Activated CD4-positive, alpha-beta T cell treated with anti-CD3 and anti-CD28 coated beads, Interleukin-2, amount 10 ng/mL, durations not matched to agents 7 days and 5 days (primary cell): ENCODE data around the gene HNF1B. TPM values are rescaled to one million over a fixed set of nuclear protein-coding genes. Genes with fewer than 3 reads are reported as not detected.

Experiments used
- CTCF ChIA-PET: fragments of 350-600 bp; sonication (Branson Sonifier 250); formaldehyde crosslinking; loops from one replicate; lab custom pipeline; 2021; ENCODE audit warnings: antibody characterized with exemption; lab: Charles Lee
- POLR2A ChIA-PET: fragments of 350-600 bp; sonication (Branson Sonifier 250); formaldehyde crosslinking; loops from one replicate; lab custom pipeline; 2021; ENCODE audit warnings: antibody characterized with exemption; lab: Charles Lee
- DNase-seq: peaks from one replicate; pipeline ENCODE4 v3.0.0-alpha.2; 2020
- H3K27ac Mint-ChIP-seq: one replicate; pipeline ENCODE4 v1.8.0; 2021; ENCODE audit warnings: mild to moderate bottlenecking, moderate library complexity, mixed read lengths
- H3K27me3 Mint-ChIP-seq: one replicate; pipeline ENCODE4 v1.8.0; 2021; ENCODE audit warnings: mixed read lengths
- H3K36me3 Mint-ChIP-seq: one replicate; pipeline ENCODE4 v1.8.0; 2021; ENCODE audit warnings: low read depth, mixed read lengths
- H3K4me1 Mint-ChIP-seq: one replicate; pipeline ENCODE4 v1.8.0; 2021; ENCODE audit warnings: mixed read lengths
- H3K4me3 Mint-ChIP-seq: one replicate; pipeline ENCODE4 v1.8.0; 2021; ENCODE audit warnings: mild to moderate bottlenecking, moderate library complexity, mixed read lengths
- H3K9me3 Mint-ChIP-seq: one replicate; pipeline ENCODE4 v1.8.0; 2021; ENCODE audit warnings: mixed read lengths
- total RNA-seq, 2 experiments: library from RNA; stranded (reverse); gene quantifications; one replicate each; pipeline ENCODE4 v1.2.3, GENCODE V29; 2021

The HNF1B gene
- total RNA-seq, 2 experiments from 2014 or later, result 0.08 TPM; not detected in 1

GRCh38 chr17:37667039-37667438 is 77.8 kb downstream of the HNF1B start:
- H3K4me3 Mint-ChIP-seq, result no peak overlapping the region
- POLR2A ChIA-PET, result no interaction called here
- H3K36me3 Mint-ChIP-seq, result no peaks in the 10 kb centered on the region
- no peaks in the 10 kb centered on the region for H3K9me3 Mint-ChIP-seq
- H3K27ac Mint-ChIP-seq, result no peak overlapping the region
- CTCF ChIA-PET, result no interaction called here
- no peaks in the 10 kb centered on the region for H3K4me1 Mint-ChIP-seq
- peaks cover 3% of the 10 kb centered on the region for H3K27me3 Mint-ChIP-seq
- DNase-seq, result no peak

- DNase-seq, result no peak
- H3K4me1 Mint-ChIP-seq, result no peaks in the 10 kb centered on the region
- ChIA-PET CTCF (no interaction called here), POLR2A (no interaction called here)
- H3K27me3 Mint-ChIP-seq, result peaks cover 11% of the 10 kb centered on the region
- no peaks in the 10 kb centered on the region for H3K36me3 Mint-ChIP-seq
- no peaks in the 10 kb centered on the region for H3K9me3 Mint-ChIP-seq
- no peak overlapping the region for H3K4me3 Mint-ChIP-seq
- no peak overlapping the region for H3K27ac Mint-ChIP-seq
Measured at GRCh38 chr17:37664214-37664613, 80.6 kb downstream of the HNF1B start.

- Mint-ChIP-seq H3K27ac (no peak overlapping the region), H3K9me3 (no peaks in the 10 kb centered on the region), H3K27me3 (peaks cover 11% of the 10 kb centered on the region), H3K4me1 (no peaks in the 10 kb centered on the region), H3K36me3 (no peaks in the 10 kb centered on the region), H3K4me3 (no peak overlapping the region)
- no peak for DNase-seq
- CTCF ChIA-PET, result no interaction called here
- POLR2A ChIA-PET, result no interaction called here
Measured at GRCh38 chr17:37662353-37662752, 82.5 kb downstream of the HNF1B start.

GRCh38 chr17:37661400-37662014 is 83.4 kb downstream of the HNF1B start:
- no peaks in the 10 kb centered on the region for H3K9me3 Mint-ChIP-seq
- peaks cover 11% of the 10 kb centered on the region for H3K27me3 Mint-ChIP-seq
- no peaks in the 10 kb centered on the region for H3K36me3 Mint-ChIP-seq
- no peak overlapping the region for H3K27ac Mint-ChIP-seq
- no peak overlapping the region for H3K4me3 Mint-ChIP-seq
- POLR2A ChIA-PET, result no interaction called here
- CTCF ChIA-PET, result interaction anchor here (0.6 to 1.3 kb wide), 2 partner anchors 10 to 83 kb away, joined by 3 to 4 read pairs; no protein-coding TSS in a partner anchor
- H3K4me1 Mint-ChIP-seq, result no peaks in the 10 kb centered on the region
- no peak for DNase-seq

- no peak overlapping the region for H3K4me3 Mint-ChIP-seq
- CTCF ChIA-PET, result interaction anchor here (0.9 kb wide), 1 partner anchor 12 kb away, joined by 3 read pairs; no protein-coding TSS in a partner anchor
- H3K9me3 Mint-ChIP-seq, result no peaks in the 10 kb centered on the region
- peaks cover 12% of the 10 kb centered on the region for H3K27me3 Mint-ChIP-seq
- no peaks in the 10 kb centered on the region for H3K36me3 Mint-ChIP-seq
- POLR2A ChIA-PET, result no interaction called here
- DNase-seq, result no peak
- H3K27ac Mint-ChIP-seq, result no peak overlapping the region
- H3K4me1 Mint-ChIP-seq, result no peaks in the 10 kb centered on the region
Measured at GRCh38 chr17:37659925-37660324, 84.9 kb downstream of the HNF1B start.

GRCh38 chr17:37657202-37657601 is 87.7 kb downstream of the HNF1B start:
- CTCF ChIA-PET, result interaction anchor here (1.3 kb wide), 1 partner anchor 9 kb away, joined by 4 read pairs; no protein-coding TSS in a partner anchor
- H3K9me3 Mint-ChIP-seq, result no peaks in the 10 kb centered on the region
- no peaks in the 10 kb centered on the region for H3K36me3 Mint-ChIP-seq
- H3K27ac Mint-ChIP-seq, result no peak overlapping the region
- no peak overlapping the region for H3K4me3 Mint-ChIP-seq
- H3K27me3 Mint-ChIP-seq, result peaks cover 26% of the 10 kb centered on the region
- peaks cover 3% of the 10 kb centered on the region for H3K4me1 Mint-ChIP-seq
- no peak for DNase-seq
- POLR2A ChIA-PET, result no interaction called here

GRCh38 chr17:37651849-37652248 is 93.0 kb downstream of the HNF1B start:
- H3K9me3 Mint-ChIP-seq, result no peaks in the 10 kb centered on the region
- H3K4me1 Mint-ChIP-seq, result peaks cover 3% of the 10 kb centered on the region
- no peak overlapping the region for H3K27ac Mint-ChIP-seq
- no peak for DNase-seq
- peaks cover 57% of the 10 kb centered on the region for H3K27me3 Mint-ChIP-seq
- ChIA-PET CTCF (no interaction called here), POLR2A (no interaction called here)
- no peaks in the 10 kb centered on the region for H3K36me3 Mint-ChIP-seq
- no peak overlapping the region for H3K4me3 Mint-ChIP-seq

GRCh38 chr17:37650419-37651003 is 94.3 kb downstream of the HNF1B start:
- Mint-ChIP-seq H3K36me3 (no peaks in the 10 kb centered on the region), H3K4me3 (no peak overlapping the region), H3K4me1 (peaks cover 3% of the 10 kb centered on the region), H3K27ac (no peak overlapping the region), H3K9me3 (no peaks in the 10 kb centered on the region), H3K27me3 (peaks cover 70% of the 10 kb centered on the region)
- POLR2A ChIA-PET, result interaction anchor here (0.6 kb wide), 1 partner anchor 47 kb away, joined by 3 read pairs; no protein-coding TSS in a partner anchor
- DNase-seq, result no peak
- CTCF ChIA-PET, result interaction anchor here (0.6 kb wide), 1 partner anchor 169 kb away, joined by 3 read pairs; no protein-coding TSS in a partner anchor

GRCh38 chr17:37648555-37648954 is 96.3 kb downstream of the HNF1B start:
- POLR2A ChIA-PET, result no interaction called here
- no peak for DNase-seq
- Mint-ChIP-seq H3K9me3 (no peaks in the 10 kb centered on the region), H3K4me3 (no peak overlapping the region), H3K4me1 (peaks cover 7% of the 10 kb centered on the region), H3K27ac (no peak overlapping the region), H3K36me3 (no peaks in the 10 kb centered on the region), H3K27me3 (peaks cover 75% of the 10 kb centered on the region)
- CTCF ChIA-PET, result interaction anchor here (1.0 to 1.2 kb wide), 3 partner anchors 8 to 160 kb away, joined by 3 to 4 read pairs (median 3); no protein-coding TSS in a partner anchor

GRCh38 chr17:37647856-37648255 is 97.0 kb downstream of the HNF1B start:
- CTCF ChIA-PET, result interaction anchor here (1.0 to 1.2 kb wide), 2 partner anchors 9 to 12 kb away, joined by 3 to 4 read pairs; no protein-coding TSS in a partner anchor
- Mint-ChIP-seq H3K4me3 (no peak overlapping the region), H3K4me1 (peaks cover 4% of the 10 kb centered on the region), H3K27me3 (peaks cover 72% of the 10 kb centered on the region), H3K27ac (no peak overlapping the region), H3K36me3 (peaks cover under 1% of the 10 kb centered on the region), H3K9me3 (no peaks in the 10 kb centered on the region)
- POLR2A ChIA-PET, result no interaction called here
- DNase-seq, result no peak

GRCh38 chr17:37643869-37644268 is 101.0 kb downstream of the HNF1B start:
- Mint-ChIP-seq H3K27me3 (peaks cover 47% of the 10 kb centered on the region), H3K27ac (no peak overlapping the region), H3K4me3 (peak overlapping the region; percentile 97), H3K36me3 (peaks cover 25% of the 10 kb centered on the region), H3K4me1 (peaks cover 31% of the 10 kb centered on the region), H3K9me3 (no peaks in the 10 kb centered on the region)
- ChIA-PET CTCF (no interaction called here), POLR2A (no interaction called here)
- DNase-seq, result no peak

GRCh38 chr17:37643118-37643766 is 101.6 kb downstream of the HNF1B start, which contains the start of gene DDX52:
DDX52 (minus strand) TSS chr17:37643446; CDS start chr17:37643420, 26 bp downstream.
- POLR2A ChIA-PET, result no interaction called here
- peaks cover 34% of the 10 kb centered on the region for H3K4me1 Mint-ChIP-seq

GRCh38 chr17:37642681-37643080 is 102.2 kb downstream of the HNF1B start:
- no peak for DNase-seq
- peak overlapping the region; percentile 97 for H3K4me3 Mint-ChIP-seq
- CTCF ChIA-PET, result no interaction called here
- peaks cover 35% of the 10 kb centered on the region for H3K27me3 Mint-ChIP-seq
- H3K36me3 Mint-ChIP-seq, result peaks cover 34% of the 10 kb centered on the region
- POLR2A ChIA-PET, result no interaction called here
- H3K9me3 Mint-ChIP-seq, result no peaks in the 10 kb centered on the region
- peak overlapping the region; percentile 94 for H3K27ac Mint-ChIP-seq
- H3K4me1 Mint-ChIP-seq, result peaks cover 35% of the 10 kb centered on the region

More at GRCh38 chr17:37643118-37643766, 101.6 kb downstream of the HNF1B start, which contains the start of gene DDX52:
- Mint-ChIP-seq H3K9me3 (no peaks in the 10 kb centered on the region), H3K27ac (peak within 1 kb of the TSS; percentile 94), H3K27me3 (peaks cover 41% of the 10 kb centered on the region), H3K4me3 (peak within 1 kb of the TSS; percentile 97), H3K36me3 (peaks cover 28% of the 10 kb centered on the region)
- DNase-seq, result peak; percentile 90
- CTCF ChIA-PET, result no interaction called here
